HepG2 (cell line): ENCODE measurements around the gene TAPBP. TPM values are rescaled to one million over a fixed set of nuclear protein-coding genes. Genes with fewer than 3 reads are reported as not detected.

Source experiments
- BATF2 ChIP-seq: sonication (generic); formaldehyde crosslinking; IDR thresholded peaks from 2 replicates; pipeline ENCODE4 v1.8.0; 2022; ENCODE audit warnings: mild to moderate bottlenecking, missing genetic modification reagents, moderate library complexity
- CAMTA2 ChIP-seq: sonication (generic); formaldehyde crosslinking; IDR thresholded peaks from 2 replicates; pipeline ENCODE4 v1.4.0; 2020; ENCODE audit warnings: mild to moderate bottlenecking, missing genetic modification reagents, borderline replicate concordance
- DBP ChIP-seq: sonication (generic); formaldehyde crosslinking; IDR thresholded peaks from 2 replicates; pipeline ENCODE4 v1.4.0; 2020; ENCODE audit warnings: missing genetic modification reagents; ENCODE audit errors: not compliant biosample characterization
- DMAP1 ChIP-seq: IDR thresholded peaks from 2 replicates; pipeline ENCODE4 v1.6.1; 2016
- DR1 ChIP-seq: sonication (generic); formaldehyde crosslinking; IDR thresholded peaks from 2 replicates; pipeline ENCODE4 v1.8.0; 2021; ENCODE audit warnings: mild to moderate bottlenecking, missing genetic modification reagents, inconsistent platforms
- EHMT2 ChIP-seq: fragments of 200-600 bp; sonication (generic); IDR thresholded peaks from 2 replicates; pipeline ENCODE4 v1.7.0; 2017; ENCODE audit warnings: antibody characterized with exemption, low read depth, low read length, borderline replicate concordance
- ELF1 ChIP-seq: sonication (generic); formaldehyde crosslinking; IDR thresholded peaks from 2 replicates; pipeline ENCODE4 v1.4.0; 2020; ENCODE audit warnings: missing genetic modification reagents
- EP300 ChIP-seq, 3 experiments: sonication (generic) in 1 of 3; formaldehyde crosslinking in 1 of 3; IDR thresholded peaks; 2 replicates each; pipeline versions ENCODE4 v1.5.1 to v1.6.1; 2011 to 2020; ENCODE audit warnings: low read depth in 2 of 3, low read length in 2 of 3, borderline replicate concordance in 1 of 3, improper control_type of control experiment in 1 of 3, mild to moderate bottlenecking in 1 of 3, missing genetic modification reagents in 1 of 3, moderate library complexity in 1 of 3
- GFI1 ChIP-seq: sonication (generic); formaldehyde crosslinking; IDR thresholded peaks from 2 replicates; pipeline ENCODE4 v1.5.0; 2020; ENCODE audit warnings: missing genetic modification reagents, mild to moderate bottlenecking, borderline replicate concordance
- HDAC1 ChIP-seq: sonication (generic); formaldehyde crosslinking; IDR thresholded peaks from 2 replicates; pipeline ENCODE4 v1.5.1; 2020; ENCODE audit warnings: mild to moderate bottlenecking, missing genetic modification reagents
- HOXD1 ChIP-seq: sonication (generic); formaldehyde crosslinking; IDR thresholded peaks from 2 replicates; pipeline ENCODE4 v1.5.0; 2020; ENCODE audit warnings: missing genetic modification reagents
- IKZF5 ChIP-seq: IDR thresholded peaks from 2 replicates; pipeline ENCODE4 v1.6.1; 2018; ENCODE audit warnings: missing genetic modification reagents, mild to moderate bottlenecking, missing compliant biosample characterization
- KMT2B ChIP-seq: IDR thresholded peaks from 2 replicates; pipeline ENCODE4 v1.6.1; 2016; ENCODE audit warnings: missing genetic modification reagents, missing compliant biosample characterization
- RBFOX2 ChIP-seq: fragments of 200-400 bp; formaldehyde crosslinking; IDR thresholded peaks from 2 replicates; pipeline ENCODE4 v1.6.1; 2017; ENCODE audit warnings: low read depth, mild to moderate bottlenecking, low read length
- STAT5B ChIP-seq: sonication (generic); formaldehyde crosslinking; IDR thresholded peaks from 2 replicates; pipeline ENCODE4 v1.4.0; 2020; ENCODE audit warnings: missing genetic modification reagents
- THAP11 ChIP-seq: IDR thresholded peaks from 2 replicates; pipeline ENCODE4 v1.6.1; 2016; ENCODE audit warnings: missing biosample characterization, missing genetic modification reagents
- THAP7 ChIP-seq: sonication (generic); formaldehyde crosslinking; IDR thresholded peaks from 2 replicates; pipeline ENCODE4 v1.8.1; 2023; ENCODE audit warnings: mild to moderate bottlenecking, missing genetic modification reagents
- ZBTB21 ChIP-seq: sonication (generic); formaldehyde crosslinking; IDR thresholded peaks from 2 replicates; pipeline ENCODE4 v1.4.0; 2020; ENCODE audit warnings: missing genetic modification reagents
- ZBTB3 ChIP-seq: sonication (generic); formaldehyde crosslinking; IDR thresholded peaks from 2 replicates; pipeline ENCODE4 v1.4.0; 2020; ENCODE audit warnings: low read depth, mild to moderate bottlenecking, moderate library complexity, missing genetic modification reagents, borderline replicate concordance
- ZBTB33 ChIP-seq: sonication (generic); formaldehyde crosslinking; IDR thresholded peaks from 2 replicates; pipeline ENCODE4 v1.4.0; 2020; ENCODE audit warnings: missing genetic modification reagents
- ZFAT ChIP-seq: sonication (generic); formaldehyde crosslinking; conservative IDR thresholded peaks from 2 replicates; pipeline ENCODE4 v1.8.1; 2023; ENCODE audit warnings: missing genetic modification reagents, inconsistent platforms
- ZNF446 ChIP-seq: sonication (generic); formaldehyde crosslinking; IDR thresholded peaks from 2 replicates; pipeline ENCODE4 v1.5.0; 2020; ENCODE audit warnings: mild to moderate bottlenecking, missing genetic modification reagents
- ZNF703 ChIP-seq: sonication (generic); formaldehyde crosslinking; IDR thresholded peaks from 2 replicates; pipeline ENCODE4 v1.5.1; 2020; ENCODE audit warnings: missing genetic modification reagents, mild to moderate bottlenecking, moderate library complexity, borderline replicate concordance
- ZNF713 ChIP-seq: sonication (generic); formaldehyde crosslinking; IDR thresholded peaks from 2 replicates; pipeline ENCODE4 v1.4.0; 2020; ENCODE audit warnings: mild to moderate bottlenecking, missing genetic modification reagents
- ZNF768 ChIP-seq: sonication (generic); formaldehyde crosslinking; IDR thresholded peaks from 2 replicates; pipeline ENCODE4 v1.4.0; 2020; ENCODE audit warnings: missing genetic modification reagents
- polyA plus RNA-seq, 8 experiments: library from polyadenylated mRNA; depleted of rRNA in 3 of 8; stranded (reverse) in 7 of 8; unstranded in 1 of 8; fragments of >200 nt; fragmentation: Illumina TruSeq in 4 of 8; extraction: Trizol in 4 of 8; gene quantifications; 2 replicates each; pipeline versions ENCODE4 v1.2.1 to v1.2.3, GENCODE V29; 2011 to 2016; ENCODE audit warnings: low read depth in 4 of 8, missing spikeins in 1 of 8, mixed read lengths in 1 of 8; ENCODE audit not compliant: insufficient read depth in 1 of 8
- total RNA-seq, 5 experiments: library from RNA; depleted of rRNA; stranded (reverse); fragments of >200 nt; fragmentation: Illumina TruSeq; extraction: Trizol; gene quantifications; 2 replicates each; pipeline ENCODE4 v1.2.3, GENCODE V29; 2016; ENCODE audit warnings: low read depth in 1 of 5

Gene TAPBP
- total and polyA plus RNA-seq, 2 of the 13 experiments (the other 11 are each of a cell fraction or from before 2014, with no cell fraction given): 27.4 to 32.3 TPM

GRCh38 chr6:33297956-33298772 is 15.7 kb downstream of the TAPBP start (continued):
- TF ChIP-seq IKZF5 (no peak; the same call in 1 of the 2 replicates), ZNF446 (CRISPR knock-in tag) (no peak), STAT5B (CRISPR knock-in tag) (no peak), CAMTA2 (CRISPR knock-in tag) (no peak), ZNF703 (CRISPR knock-in tag) (no peak), HOXD1 (CRISPR knock-in tag) (no peak), RBFOX2 (no peak), ZFAT (CRISPR knock-in tag) (no peak), DR1 (CRISPR knock-in tag) (no peak), EP300 (IDR thresholded peaks at IDR 0.05; ENCODE audit: low read depth in 2 of 2, low read length in 2 of 2) (no peak), EP300 (CRISPR knock-in tag; IDR thresholded peaks at IDR 0.05; ENCODE audit: borderline replicate concordance) (no peak), GFI1 (CRISPR knock-in tag) (no peak), ZNF768 (CRISPR knock-in tag) (peak; percentile 69; the same call in 1 of the 2 replicates), KMT2B (CRISPR knock-in tag) (no peak), ZNF713 (no peak), EHMT2 (no peak), THAP11 (no peak), BATF2 (no peak), ELF1 (CRISPR knock-in tag) (no peak), ZBTB21 (CRISPR knock-in tag) (no peak), HDAC1 (CRISPR knock-in tag) (peak; percentile 31; the same call in 1 of the 2 replicates), DMAP1 (CRISPR knock-in tag) (no peak), DBP (CRISPR knock-in tag) (no peak), ZBTB33 (no peak), ZBTB3 (CRISPR knock-in tag) (no peak), THAP7 (CRISPR knock-in tag) (no peak)
